ENCODE data around the gene PCSK5.

- TF ChIP-seq YY1 (IDR thresholded peaks at IDR 0.05; ENCODE audit: low read depth) (no peak), REST (IDR thresholded peaks at IDR 0.05; ENCODE audit: low read depth) (no peak), TEAD4 (IDR thresholded peaks at IDR 0.05) (no peak), EP300 (IDR thresholded peaks at IDR 0.05; ENCODE audit: borderline replicate concordance) (no peak), TAF1 (IDR thresholded peaks at IDR 0.05; ENCODE audit: low read depth) (no peak), CEBPB (IDR thresholded peaks at IDR 0.05) (no peak), EGR1 (IDR thresholded peaks at IDR 0.05) (no peak), MAX (IDR thresholded peaks at IDR 0.05) (no peak), RAD21 (IDR thresholded peaks at IDR 0.05; ENCODE audit: low read depth) (no peak), CREB1 (IDR thresholded peaks at IDR 0.05; ENCODE audit: low read depth) (no peak), USF1 (IDR thresholded peaks at IDR 0.05) (no peak), TCF12 (IDR thresholded peaks at IDR 0.05; ENCODE audit: low read depth) (no peak), FOXM1 (IDR thresholded peaks at IDR 0.05; ENCODE audit: borderline replicate concordance, low read depth) (no peak), NFIC (IDR thresholded peaks at IDR 0.05) (no peak)
These were observed 443.5 kb downstream of the PCSK5 start for GRCh38 chr9:76333964-76334363.

Measured in Ishikawa (cell line).